IMR-90 (cell line): ENCODE results near the gene PHB1. TPM values are rescaled to one million over a fixed set of nuclear protein-coding genes. Genes with fewer than 3 reads are reported as not detected.

Experiments used
- ATAC-seq: fragments of 200-7000 bp; cut with Tn5 transposase; 2 replicates; pipeline ENCODE4 v1.9.1; 2020; ENCODE audit warnings: low read depth, mild to moderate bottlenecking, moderate library complexity
- BruUV-seq: library from RNA; stranded (reverse); fragments of 400-500 nt; replicated peaks from 2 replicates; lab custom pipeline; 2021; lab: Mats Ljungman, UMichigan
- CTCF ChIA-PET: fragments of 300-600 bp; formaldehyde crosslinking; extraction: SDS; loops from one replicate; lab custom pipeline; 2021; ENCODE audit warnings: antibody characterized with exemption; lab: Yijun Ruan, JAX
- POLR2A ChIA-PET: fragments of 300-600 bp; sonication (Branson Sonifier 250); formaldehyde crosslinking; loops from one replicate; lab custom pipeline; 2022; ENCODE audit warnings: antibody characterized with exemption; ENCODE audit not compliant: unreplicated experiment; lab: Charles Lee
- DNase-seq: peaks from one replicate; pipeline ENCODE4 v3.0.0; 2013
- H2AFZ ChIP-seq: replicated peaks from 2 replicates; pipeline ENCODE3; 2013; ENCODE audit warnings: low read length, mild to moderate bottlenecking; ENCODE audit not compliant: poor library complexity
- H2AK5ac ChIP-seq: 2 replicates; pipeline ENCODE4 v1.6.1; 2013; ENCODE audit warnings: low read depth, low read length, inconsistent platforms
- H2AK9ac ChIP-seq: replicated peaks from 2 replicates; pipeline ENCODE3; 2013; ENCODE audit warnings: mild to moderate bottlenecking, low read depth, low read length, moderate library complexity; ENCODE audit not compliant: poor library complexity
- H2BK120ac ChIP-seq: 2 replicates; pipeline ENCODE4 v1.6.1; 2013; ENCODE audit warnings: low read depth, low read length, inconsistent platforms
- H2BK15ac ChIP-seq: 3 replicates; pipeline ENCODE4 v1.6.1; 2013; ENCODE audit warnings: low read depth, low read length, inconsistent platforms
- H2BK20ac ChIP-seq: 2 replicates; pipeline ENCODE4 v1.6.1; 2013; ENCODE audit warnings: low read depth, mild to moderate bottlenecking, inconsistent platforms, low read length, moderate library complexity
- H2BK5ac ChIP-seq: 2 replicates; pipeline ENCODE4 v1.6.1; 2013; ENCODE audit warnings: mild to moderate bottlenecking, low read depth, low read length, inconsistent platforms; ENCODE audit not compliant: poor library complexity, severe bottlenecking
- H3K14ac ChIP-seq: replicated peaks from 2 replicates; pipeline ENCODE4 v1.6.1; 2013; ENCODE audit warnings: low read depth, low read length, inconsistent platforms
- H3K18ac ChIP-seq: 2 replicates; pipeline ENCODE4 v1.6.1; 2013; ENCODE audit warnings: low read depth, low read length, control low read depth
- H3K23ac ChIP-seq: 2 replicates; pipeline ENCODE4 v1.6.1; 2013; ENCODE audit warnings: low read depth, low read length, inconsistent platforms
- H3K27ac ChIP-seq: 2 replicates; pipeline ENCODE4 v1.5.1; 2013; ENCODE audit warnings: mild to moderate bottlenecking, control low read depth, low read length; ENCODE audit not compliant: insufficient read depth
- H3K27me3 ChIP-seq: 2 replicates; pipeline ENCODE4 v1.6.1; 2013; ENCODE audit warnings: low read length; ENCODE audit not compliant: control insufficient read depth, insufficient read depth
- H3K36me3 ChIP-seq: 2 replicates; pipeline ENCODE4 v1.6.1; 2013; ENCODE audit warnings: low read length, mixed read lengths; ENCODE audit not compliant: control insufficient read depth, insufficient read depth
- H3K4ac ChIP-seq: 2 replicates; pipeline ENCODE4 v1.6.1; 2013; ENCODE audit warnings: low read depth, low read length, inconsistent platforms
- H3K4me1 ChIP-seq: 2 replicates; pipeline ENCODE4 v1.6.1; 2013; ENCODE audit warnings: low read length, mixed read lengths; ENCODE audit not compliant: control insufficient read depth, insufficient read depth
- H3K4me2 ChIP-seq: 2 replicates; pipeline ENCODE4 v1.6.1; 2013; ENCODE audit warnings: low read depth, mild to moderate bottlenecking, control low read depth, low read length, moderate library complexity
- H3K4me3 ChIP-seq: 2 replicates; pipeline ENCODE4 v1.5.1; 2013; ENCODE audit warnings: low read depth, mild to moderate bottlenecking, control low read depth, low read length, moderate library complexity; ENCODE audit not compliant: insufficient read depth
- H3K56ac ChIP-seq: 2 replicates; pipeline ENCODE4 v1.6.1; 2013; ENCODE audit warnings: low read length, inconsistent platforms; ENCODE audit not compliant: insufficient read depth; ENCODE audit errors: extremely low read depth
- H3K79me1 ChIP-seq, 2 experiments: 2 replicates each; pipeline ENCODE4 v1.6.1; 2013; ENCODE audit warnings: low read length in 2 of 2, inconsistent platforms in 1 of 2, low read depth in 1 of 2
- H3K9ac ChIP-seq: 2 replicates; pipeline ENCODE4 v1.6.1; 2013; ENCODE audit warnings: low read depth, low read length, control low read depth
- H3K9me1 ChIP-seq: 2 replicates; pipeline ENCODE4 v1.6.1; 2013; ENCODE audit warnings: low read length, inconsistent platforms; ENCODE audit not compliant: insufficient read depth
- H3K9me3 ChIP-seq: 2 replicates; pipeline ENCODE4 v1.6.1; 2013; ENCODE audit warnings: low read length; ENCODE audit not compliant: control insufficient read depth, insufficient read depth
- H4K20me1 ChIP-seq: 2 replicates; pipeline ENCODE4 v1.6.1; 2013; ENCODE audit warnings: low read length, inconsistent platforms; ENCODE audit not compliant: insufficient read depth
- H4K5ac ChIP-seq: 2 replicates; pipeline ENCODE4 v1.6.1; 2013; ENCODE audit warnings: mild to moderate bottlenecking, low read depth, low read length, control low read depth
- H4K8ac ChIP-seq, 2 experiments: 2 replicates each; pipeline ENCODE4 v1.6.1; 2013; ENCODE audit warnings: low read depth in 2 of 2, low read length in 2 of 2, control low read depth in 1 of 2, inconsistent platforms in 1 of 2
- H4K91ac ChIP-seq: 2 replicates; pipeline ENCODE4 v1.6.1; 2013; ENCODE audit warnings: low read depth, low read length, inconsistent platforms; ENCODE audit not compliant: insufficient read depth
- MAFK ChIP-seq: IDR thresholded peaks from 2 replicates; pipeline ENCODE4 v1.6.1; 2012; ENCODE audit warnings: low read depth, low read length, improper control_type of control experiment
- RAD21 ChIP-seq: IDR thresholded peaks from 2 replicates; pipeline ENCODE4 v1.6.1; 2012; ENCODE audit warnings: low read length, improper control_type of control experiment
- WGBS, 2 experiments: methylation state at CpG; one replicate each; pipeline versions ENCODE4 v1.1.5 to v1.1.7; 2013; ENCODE audit warnings: missing lambda C conversion rate in 2 of 2; ENCODE audit not compliant: insufficient read length in 1 of 2; ENCODE audit errors: extremely low coverage in 2 of 2; 5-methylcytosine and 5-hydroxymethylcytosine counted together
- dilution Hi-C: fragments of 300-500 bp; cut with HindIII; formaldehyde crosslinking; loops from one replicate; pipeline ENCODE4 v1.14.3; 2018; ENCODE audit warnings: low sequenced_read_pairs; ENCODE audit not compliant: unreplicated experiment
- in situ Hi-C: fragments of 300-500 bp; cut with MboI; formaldehyde crosslinking; loops from 3 replicates; pipeline ENCODE4 v1.14.3; 2019; ENCODE audit warnings: low sequenced_read_pairs, inconsistent platforms, mixed read lengths
- intact Hi-C: fragments of 100-400 bp; cut with micrococcal nuclease; formaldehyde crosslinking; loops from 2 replicates; pipeline ENCODE4 v1.10.0; 2022
- polyA plus RNA-seq, 3 experiments: library from polyadenylated mRNA; depleted of rRNA; stranded (reverse); fragments of >200 nt; gene quantifications; 2 replicates each; pipeline ENCODE4 v1.2.3, GENCODE V29; 2012; ENCODE audit warnings: low replicate concordance in 1 of 3
- total RNA-seq: library from RNA; depleted of rRNA; stranded (reverse); fragments of >200 nt; gene quantifications from 2 replicates; pipeline ENCODE4 v1.2.3, GENCODE V29; 2012

The PHB1 gene
- total and polyA plus RNA-seq, 2 of the 4 experiments (the other 2 are of a cell fraction): 283 to 294 TPM

DNA sequence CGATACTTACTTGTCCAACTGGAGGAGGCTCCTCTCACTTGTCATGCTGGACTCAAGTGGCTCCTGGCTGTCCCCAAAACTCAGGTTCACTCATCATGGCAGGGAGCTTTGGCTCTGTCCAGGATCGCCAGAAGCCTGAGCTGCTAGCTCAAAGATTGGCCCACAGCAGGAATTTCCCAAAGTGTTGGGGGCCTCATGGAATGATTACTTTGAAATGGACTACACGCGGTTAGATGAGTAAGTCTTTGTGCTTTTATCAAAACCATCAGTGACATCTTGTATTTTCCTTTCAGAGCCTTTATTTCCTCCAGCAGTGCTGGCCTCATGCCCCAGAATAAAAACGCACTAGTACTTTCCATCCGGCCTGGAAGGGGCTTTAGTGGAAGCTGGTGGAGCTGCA lies 29.2 kb upstream of the PHB1 start:
- H2AK9ac ChIP-seq: no peak overlapping the region
- no peak overlapping the region for H4K91ac ChIP-seq
- no peak overlapping the region for H4K8ac ChIP-seq
- H3K9me1 ChIP-seq: 0 out of 2 replicates have a peak, but pooled peaks cover 2% of the 10 kb centered on the region
- POLR2A ChIA-PET: no interaction called here
- no peaks in the 10 kb centered on the region for H3K9me3 ChIP-seq
- H3K23ac ChIP-seq: no peak overlapping the region
- dilution Hi-C loops: no loop called here
- H3K27me3 ChIP-seq: peaks cover 74% of the 10 kb centered on the region
- CTCF ChIA-PET: interaction anchor here (0.6 kb wide), 1 partner anchor 69 kb away, joined by 3 read pairs; no protein-coding TSS in a partner anchor
- BruUV-seq: no TSS peak
- no peak for ATAC-seq
- H4K5ac ChIP-seq: no peak overlapping the region
- 100% methylated on average over 1 of the region's 6 CpGs; no CpG with 5 or more reads in 1 of the 2 experiments for WGBS, 2 experiments
- H3K14ac ChIP-seq: no peak overlapping the region
- in situ Hi-C loops: no loop called here
- no peak overlapping the region for H2AK5ac ChIP-seq
- no peak overlapping the region for H3K18ac ChIP-seq
- H3K79me1 ChIP-seq: no peaks in the 10 kb centered on the region
- H2BK5ac ChIP-seq: no peak overlapping the region
- no peak overlapping the region for H3K4ac ChIP-seq
- H2BK20ac ChIP-seq: no peak overlapping the region
- H3K4me3 ChIP-seq: no peak overlapping the region
- no peaks in the 10 kb centered on the region for H3K36me3 ChIP-seq
- H3K4me2 ChIP-seq: no peak overlapping the region
- TF ChIP-seq RAD21: no peak
- no peak for TF ChIP-seq MAFK
- H3K4me1 ChIP-seq: peaks cover 2% of the 10 kb centered on the region; the same call in 1 of the 2 replicates
- no peak overlapping the region for H3K9ac ChIP-seq
- no peak overlapping the region for H2BK15ac ChIP-seq
- no peak overlapping the region for H2BK120ac ChIP-seq
- no peaks in the 10 kb centered on the region for H4K20me1 ChIP-seq
- no peak overlapping the region for H2AFZ ChIP-seq
- intact Hi-C loops: no loop called here
- H3K56ac ChIP-seq: no peak overlapping the region; the same call in 1 of the 2 replicates
- peak; percentile 42 for DNase-seq
- H3K27ac ChIP-seq: no peak overlapping the region
